Amygdala (tissue), 56 donors: ENCODE results near the gene FAM13A.
A peak's percentile ranks its signal among the peaks of the same experiment; 100 is the strongest.
"Not testable (repeated sequence)": the region's sequence is repeated elsewhere in the genome, so short reads cannot be mapped to it uniquely, and the experiment has no call there.

Source experiments
- DNase-seq, 56 donors: peaks; one replicate each; lab custom pipeline; 2025; lab: John Stamatoyannopoulos, UW

FAM13A gene

DNA sequence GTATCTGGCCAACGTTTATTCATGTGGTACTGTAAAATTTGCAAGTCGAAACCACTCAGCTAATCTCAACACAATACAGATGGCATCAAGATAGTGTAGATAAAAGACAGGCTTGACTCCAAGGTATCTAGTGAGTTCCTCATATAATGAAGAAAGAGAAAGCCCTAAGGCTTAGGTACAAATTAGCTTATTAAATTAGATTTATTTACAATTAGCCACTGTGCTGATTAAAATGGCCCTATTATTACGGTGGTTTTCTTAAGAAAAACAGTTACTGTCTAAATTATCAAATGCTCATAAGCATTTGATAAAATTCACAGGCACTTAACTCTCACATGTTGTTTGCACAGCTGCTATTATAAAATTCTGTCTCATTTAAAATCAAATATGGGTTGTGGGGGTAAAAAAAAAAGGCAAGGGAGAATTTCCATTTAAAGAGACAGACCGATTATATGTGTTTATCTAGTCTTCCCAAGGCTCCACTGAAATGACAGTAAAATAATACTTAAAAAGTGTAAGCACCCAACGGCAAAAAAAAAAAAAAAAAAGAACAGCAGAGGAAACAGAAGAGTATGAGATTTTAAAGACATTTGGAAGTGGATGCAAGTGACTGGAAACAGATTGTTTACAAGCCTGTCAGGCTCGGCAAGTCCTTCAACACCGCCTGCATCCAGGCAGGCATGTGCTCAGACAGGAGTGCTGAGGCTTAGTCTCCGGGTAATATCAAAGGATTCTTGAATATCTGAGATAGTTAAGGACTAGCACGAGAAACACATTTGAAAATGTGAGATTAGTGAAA, 55.1 kb downstream of the FAM13A start:
- peak in 1 of 56 donors; percentile 0 for DNase-seq

DNA sequence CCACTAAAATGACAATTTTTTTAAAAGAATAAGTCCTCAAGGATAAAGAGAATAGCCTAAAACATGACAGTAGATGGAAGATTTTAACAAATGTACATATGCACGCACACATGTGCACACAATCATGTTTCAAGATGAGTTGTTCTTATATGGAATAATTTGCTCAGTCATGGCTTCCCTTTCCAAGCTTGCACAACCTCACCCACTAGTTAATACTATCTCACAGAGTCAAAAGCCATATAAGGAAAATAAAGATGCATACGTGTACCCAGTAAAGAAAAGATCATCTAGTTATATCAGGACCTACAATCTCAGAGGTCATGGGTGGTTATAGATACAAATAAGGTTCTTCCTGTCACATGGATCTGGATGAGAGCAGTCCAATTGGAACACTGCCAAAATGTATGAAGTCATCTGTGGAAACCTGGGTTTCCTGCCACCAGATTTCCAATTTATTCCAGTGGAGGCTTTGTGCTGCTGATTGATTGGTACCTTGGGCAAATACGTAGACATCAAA, 56.1 kb downstream of the FAM13A start:
- DNase-seq, result no peak

DNA sequence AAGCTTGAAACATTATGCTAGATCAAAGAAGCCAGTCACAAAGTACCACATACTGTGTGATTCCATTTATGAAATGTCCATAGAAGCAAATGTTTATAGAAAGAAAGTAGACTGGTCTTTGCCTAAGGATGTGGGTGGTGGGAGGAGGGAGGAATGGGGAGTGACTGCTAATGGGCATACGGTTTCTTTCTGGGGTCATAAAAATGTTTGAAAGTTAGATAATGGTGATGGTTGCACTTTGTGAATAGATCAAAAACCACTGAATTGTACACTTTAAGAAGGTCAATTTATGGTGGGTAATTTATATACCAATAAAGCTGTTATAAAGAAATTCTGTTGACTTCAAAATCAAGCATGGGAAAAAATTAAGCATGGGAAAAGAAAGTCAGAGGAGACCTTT, 56.6 kb downstream of the FAM13A start:
- no peak for DNase-seq

DNA sequence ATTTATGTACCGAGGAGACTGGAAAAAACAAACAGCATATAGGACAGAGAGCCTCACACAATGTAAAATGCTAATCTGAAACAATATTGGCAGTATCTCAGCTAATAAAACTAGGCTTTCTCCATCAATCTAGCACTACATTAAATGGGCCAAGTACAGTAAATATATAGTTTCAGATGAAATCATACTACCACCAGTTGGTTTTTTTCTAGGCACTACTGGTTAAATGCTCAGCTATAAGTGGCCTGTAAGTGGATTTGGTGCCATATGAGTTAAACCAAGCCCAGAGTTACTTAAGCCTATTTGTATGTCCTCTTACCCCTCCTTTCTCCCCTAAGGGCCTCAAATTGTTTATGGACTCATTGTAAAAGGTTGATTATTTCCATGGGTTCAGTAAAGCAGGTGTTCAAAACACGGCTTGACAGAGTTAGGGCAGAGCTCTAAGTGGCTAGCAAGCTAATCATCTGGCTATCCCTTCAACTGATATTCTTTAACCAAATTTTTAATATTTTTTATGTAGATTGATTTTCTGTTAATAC, 57.5 kb downstream of the FAM13A start:
- DNase-seq, result no peak

DNA sequence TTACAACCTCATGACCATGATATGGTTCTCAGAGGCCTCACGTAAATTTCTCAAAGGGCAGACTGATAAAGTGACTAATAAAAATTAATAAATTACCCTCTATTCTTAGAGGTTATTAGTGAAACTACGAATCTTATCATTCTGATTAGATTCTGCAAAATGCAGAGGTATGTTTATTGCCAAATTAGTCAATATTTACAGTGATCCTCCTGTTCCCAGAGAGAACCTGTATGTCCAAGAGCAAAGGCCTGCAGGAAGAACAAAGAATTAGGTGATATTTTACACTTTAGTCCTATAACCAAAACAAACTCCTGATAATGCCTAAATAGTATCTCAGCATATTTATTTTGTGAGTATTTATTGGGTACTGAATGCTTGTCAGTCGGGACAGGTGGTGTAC, 58.1 kb downstream of the FAM13A start:
- no peak for DNase-seq

DNA sequence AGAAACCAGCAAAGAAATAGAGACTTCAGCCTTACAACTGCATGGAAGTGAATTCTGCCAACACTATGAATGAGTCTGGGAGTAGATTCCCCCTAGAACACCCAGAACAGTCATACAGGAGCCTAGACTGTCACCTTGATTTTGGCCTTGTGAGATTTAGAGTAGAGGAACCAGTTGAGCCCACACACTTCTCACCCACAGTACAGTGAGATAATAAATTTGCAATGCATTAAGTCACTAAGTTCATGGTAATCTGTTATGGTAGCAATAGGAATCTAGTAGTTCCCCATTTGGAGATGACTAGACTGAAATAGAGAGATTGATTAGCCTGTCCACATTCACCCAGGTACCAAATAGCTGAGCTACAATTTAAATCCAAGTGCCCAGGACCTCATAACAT, 59.0 kb downstream of the FAM13A start:
- no peak for DNase-seq

DNA sequence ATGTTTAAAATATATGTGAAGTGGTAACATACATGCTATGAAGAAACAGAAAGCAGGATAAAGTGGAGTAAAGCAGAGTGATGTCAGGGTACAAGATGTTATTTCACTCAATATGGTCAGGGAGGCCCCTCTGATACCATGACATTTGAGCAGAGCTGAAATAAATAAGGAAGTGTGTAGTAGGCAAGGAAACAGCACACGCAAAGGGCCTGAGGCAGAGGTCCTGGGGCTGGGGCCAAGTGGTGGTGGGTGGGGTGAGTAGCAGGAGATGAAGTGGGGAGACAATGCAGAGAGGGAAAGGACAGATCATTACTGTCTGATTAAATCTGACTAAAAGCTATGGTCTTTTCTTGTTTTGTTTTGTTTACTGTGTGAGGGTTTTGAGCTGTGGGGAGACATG, 61.1 kb downstream of the FAM13A start:
- no peak for DNase-seq

DNA sequence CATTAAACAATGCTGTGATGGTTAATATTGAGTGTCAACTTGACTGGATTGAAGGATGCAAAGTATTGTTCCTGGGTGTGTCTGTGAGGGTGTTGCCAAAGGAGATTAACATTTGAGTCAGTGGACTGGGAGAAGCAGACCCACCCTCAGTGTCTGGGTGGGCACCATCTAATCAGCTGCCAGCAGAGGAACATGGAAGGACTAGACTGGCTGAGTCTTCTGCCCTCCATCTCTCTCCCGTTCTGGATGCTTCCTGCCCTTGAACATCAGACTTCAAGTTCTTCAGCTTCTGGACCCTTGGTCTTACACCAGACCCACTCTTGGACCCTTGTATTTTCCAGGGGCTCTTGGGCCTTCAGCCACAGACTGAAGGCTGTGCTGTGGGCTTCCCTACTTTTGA, 61.7 kb downstream of the FAM13A start:
- not testable (repeated sequence) for DNase-seq

DNA sequence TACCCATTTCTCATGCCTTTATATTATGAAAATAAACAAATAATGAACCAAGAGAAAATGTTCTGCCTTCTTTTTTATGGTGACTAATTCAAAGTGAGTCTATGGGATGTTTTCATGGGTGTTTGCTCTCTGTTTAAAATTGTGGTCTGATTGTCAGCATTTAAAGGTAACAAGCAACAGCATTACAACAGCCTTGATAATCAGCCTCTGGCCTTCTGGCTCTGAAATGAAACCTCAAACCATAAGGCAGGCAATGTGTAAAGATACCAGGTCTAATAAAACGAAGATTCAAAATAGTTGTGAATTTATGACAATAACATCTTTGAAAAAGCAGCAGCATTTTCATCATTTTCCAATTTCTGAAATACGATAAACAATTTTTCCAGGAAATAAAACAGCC, 63.7 kb downstream of the FAM13A start:
- no peak for DNase-seq

DNA sequence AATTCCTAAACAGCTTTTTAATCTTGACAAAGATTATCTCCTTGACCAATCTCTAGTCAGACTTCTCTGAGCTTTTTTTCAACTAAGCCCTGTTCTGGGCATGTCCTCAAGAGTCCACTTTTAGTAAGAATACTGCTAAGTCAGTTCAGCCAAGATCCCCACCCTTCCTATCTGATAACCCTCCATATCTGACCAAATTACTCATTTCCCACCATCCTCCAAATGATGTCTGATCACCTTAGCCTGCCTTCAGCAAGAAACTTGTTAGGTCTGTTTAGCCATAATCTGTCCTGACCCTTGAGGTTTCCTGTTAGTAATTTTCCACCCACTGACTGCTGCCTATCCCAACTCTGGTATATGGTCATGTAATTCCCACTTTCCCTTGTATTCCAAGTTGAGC, 65.2 kb downstream of the FAM13A start:
- no peak for DNase-seq

DNA sequence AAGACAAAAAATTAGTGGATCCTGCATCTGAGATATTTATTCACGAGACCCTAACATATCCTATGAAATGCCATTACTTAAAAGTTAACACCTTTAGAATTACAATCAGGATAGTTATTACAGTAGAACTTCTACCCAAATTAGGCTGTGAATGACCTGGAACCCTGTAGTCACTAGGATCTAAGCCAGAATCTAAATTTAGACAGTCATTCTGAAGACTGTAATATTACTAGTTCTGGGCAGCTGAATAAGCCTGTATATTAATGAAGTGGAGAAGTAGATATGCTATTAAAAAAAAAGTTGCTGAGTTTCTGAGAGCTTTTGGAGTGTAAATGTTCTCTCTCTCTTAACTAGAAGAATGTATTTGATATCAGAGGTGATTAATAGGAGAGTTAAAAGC, 67.0 kb downstream of the FAM13A start:
- no peak for DNase-seq

DNA sequence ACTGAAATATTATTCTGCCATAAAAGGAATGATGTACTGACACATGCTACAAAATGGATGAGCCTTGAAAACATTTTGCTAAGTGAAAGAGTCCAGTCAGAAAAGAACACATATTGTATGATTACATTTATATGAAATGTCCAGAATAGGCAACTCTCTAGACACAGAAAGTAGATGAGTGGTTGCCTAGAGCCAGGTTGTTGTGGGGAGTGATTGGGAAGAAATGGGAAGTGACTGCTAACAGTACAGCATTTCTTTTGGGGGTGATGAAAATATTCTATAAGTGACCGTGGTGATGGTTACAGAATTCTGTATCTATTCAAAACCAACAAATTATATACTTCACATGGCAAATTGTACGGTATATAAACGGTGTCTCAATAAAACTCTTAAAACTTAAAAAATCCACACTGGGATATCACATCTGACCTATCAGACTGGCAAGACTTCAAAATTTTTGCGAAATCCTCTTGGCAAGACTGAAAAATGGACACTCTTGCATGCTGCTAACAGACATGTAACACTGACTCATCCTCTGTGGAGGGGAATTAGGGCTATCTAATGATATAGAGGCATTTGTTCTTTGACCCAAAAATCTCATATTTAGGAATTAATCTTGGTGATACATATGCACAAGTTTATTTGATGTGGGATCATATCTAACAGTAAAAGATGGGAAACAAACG, 71.8 kb downstream of the FAM13A start:
- DNase-seq, result no peak

DNA sequence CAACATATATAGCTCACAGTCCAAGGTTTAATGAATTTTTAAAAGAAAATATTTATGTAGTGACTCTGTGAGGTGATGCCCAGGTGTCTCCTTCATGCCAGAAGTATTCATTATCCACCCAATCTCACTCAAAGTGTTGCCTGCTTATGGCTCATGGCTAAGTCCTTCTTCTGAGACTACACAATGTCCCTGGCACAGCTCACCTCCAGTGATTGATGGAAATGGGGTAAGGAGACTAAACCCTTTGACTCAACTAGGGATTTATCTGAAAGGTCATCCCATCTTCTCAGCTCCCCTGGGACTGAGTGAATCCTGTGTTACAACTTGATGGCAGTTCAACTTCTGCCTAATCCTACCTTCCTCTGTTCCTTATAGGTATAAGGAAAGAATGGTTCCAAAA, 74.2 kb downstream of the FAM13A start:
- no peak for DNase-seq

DNA sequence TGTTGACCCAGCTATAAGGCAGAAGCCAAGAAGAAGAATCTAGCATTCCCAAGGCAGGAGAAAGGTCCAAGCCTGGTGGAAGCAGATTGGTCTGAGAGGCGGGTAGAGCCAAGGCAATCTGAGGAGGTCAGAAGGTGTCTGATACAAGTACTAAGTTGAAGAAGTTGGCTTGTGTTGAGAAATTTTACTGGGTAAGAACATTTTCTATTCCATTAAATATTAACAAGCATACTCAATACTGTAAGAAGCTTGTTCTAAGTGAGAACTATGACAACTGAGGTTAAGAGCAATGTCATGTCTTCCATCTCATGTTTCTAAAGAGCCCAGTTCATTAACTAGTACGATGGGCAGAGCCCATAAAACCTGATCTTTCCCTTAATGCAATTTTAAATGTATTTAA, 75.0 kb downstream of the FAM13A start:
- DNase-seq, result no peak

DNA sequence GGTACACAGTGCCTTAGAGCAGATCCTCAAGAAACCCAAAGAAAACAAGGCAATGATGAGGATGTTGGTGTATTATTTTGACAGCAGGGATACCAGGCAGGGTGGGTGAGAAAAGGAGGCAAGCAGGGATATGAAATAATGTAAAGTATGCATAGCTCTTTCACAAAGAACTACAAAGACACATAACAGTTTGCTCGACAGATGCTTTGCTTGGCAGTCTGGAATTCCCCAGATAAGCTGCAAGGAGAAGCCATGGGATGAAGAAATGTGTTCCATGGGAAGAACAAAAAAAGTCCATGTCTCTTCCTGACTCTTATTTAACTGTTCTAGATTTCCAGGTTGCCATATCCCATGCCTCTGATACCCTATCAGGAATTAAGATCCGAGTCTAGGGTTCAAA, 75.4 kb downstream of the FAM13A start:
- DNase-seq, result peak in 1 of 56 donors; percentile 1

DNA sequence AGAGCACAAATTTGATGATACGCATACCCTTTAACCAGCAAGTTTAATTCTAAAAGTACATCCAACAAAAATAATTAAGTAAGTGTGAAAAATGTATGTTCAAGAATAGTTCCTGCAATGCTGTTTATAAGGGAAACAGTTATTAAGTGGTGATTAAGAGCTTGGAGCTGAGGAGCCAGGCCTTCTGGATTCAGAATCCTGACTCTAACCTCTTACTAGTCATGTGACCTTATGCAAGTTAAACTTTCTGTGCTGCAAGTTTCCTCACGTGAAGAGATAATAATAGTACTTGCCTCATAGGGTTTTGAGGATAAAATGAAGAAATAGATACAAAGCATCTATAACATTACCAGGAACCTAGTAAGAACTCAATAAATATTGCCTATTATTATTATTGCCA, 77.7 kb downstream of the FAM13A start:
- no peak for DNase-seq

DNA sequence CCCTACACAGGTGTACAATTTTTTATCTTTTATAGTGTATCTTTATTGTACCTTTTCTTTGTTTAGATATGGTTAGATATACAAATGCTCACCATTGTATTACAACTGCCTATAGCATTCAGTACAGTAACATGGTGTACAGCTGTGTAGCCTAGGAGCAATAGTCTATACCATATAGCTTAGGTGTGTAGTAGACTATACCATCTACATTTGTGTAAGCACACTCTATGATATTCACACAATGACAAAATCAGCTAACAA, 80.3 kb downstream of the FAM13A start:
- no peak for DNase-seq

DNA sequence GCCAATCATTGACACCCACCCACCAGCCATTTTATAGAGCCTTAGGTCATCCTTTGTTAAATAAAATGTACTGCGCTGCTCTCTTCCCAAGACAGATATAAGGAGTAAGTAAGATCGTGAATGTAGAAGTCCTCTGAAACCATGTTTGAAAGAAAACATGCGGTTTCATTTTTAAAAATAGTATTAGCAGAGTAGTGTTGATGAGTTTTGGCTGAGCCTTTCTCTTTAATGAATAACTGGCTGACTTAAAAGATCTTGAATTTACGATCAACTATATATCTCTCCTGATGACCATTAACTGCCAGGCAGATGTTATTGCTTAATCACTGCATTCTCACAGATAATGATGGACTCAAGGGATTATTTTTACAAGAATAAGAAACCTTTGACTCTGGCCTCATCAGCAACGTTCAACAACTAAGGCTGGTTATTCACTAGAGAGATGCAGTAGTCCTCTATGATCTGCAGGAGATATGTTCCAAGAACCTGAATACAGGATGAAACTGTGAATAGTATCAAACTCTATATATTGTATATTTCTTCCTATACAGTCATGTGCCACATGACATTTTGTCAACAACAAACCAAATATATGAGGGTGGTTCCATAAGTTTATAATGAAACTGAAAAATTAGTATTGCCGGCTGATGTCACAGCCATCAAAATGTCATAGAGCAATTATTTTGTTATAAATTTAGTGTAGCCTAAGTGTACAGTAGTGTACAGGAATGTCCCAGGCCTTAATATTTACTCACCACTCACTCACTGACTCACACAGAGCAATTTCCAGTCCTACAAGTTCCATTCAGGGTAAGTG, 80.8 kb downstream of the FAM13A start:
- DNase-seq, result no peak

DNA sequence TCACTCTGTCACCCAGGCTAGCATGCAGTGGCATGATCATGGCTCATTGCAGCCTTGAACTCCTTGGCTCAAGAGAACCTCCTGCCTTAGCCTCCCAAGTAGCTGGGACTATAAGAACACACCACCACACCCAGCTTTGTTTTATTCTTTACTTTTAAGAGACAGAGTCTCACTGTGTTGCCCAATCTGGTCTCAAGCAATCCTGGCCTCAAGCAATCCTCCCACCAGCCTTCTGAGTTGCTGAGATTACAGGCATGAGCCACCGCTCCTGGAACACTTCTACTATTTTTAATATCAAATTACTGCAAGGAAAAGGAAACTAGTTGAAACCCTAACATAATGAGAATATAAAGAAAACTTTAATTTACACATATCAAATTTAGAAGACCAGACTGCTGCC, 85.4 kb downstream of the FAM13A start:
- DNase-seq, result peak in 2 of 56 donors; percentile 1 to 3

DNA sequence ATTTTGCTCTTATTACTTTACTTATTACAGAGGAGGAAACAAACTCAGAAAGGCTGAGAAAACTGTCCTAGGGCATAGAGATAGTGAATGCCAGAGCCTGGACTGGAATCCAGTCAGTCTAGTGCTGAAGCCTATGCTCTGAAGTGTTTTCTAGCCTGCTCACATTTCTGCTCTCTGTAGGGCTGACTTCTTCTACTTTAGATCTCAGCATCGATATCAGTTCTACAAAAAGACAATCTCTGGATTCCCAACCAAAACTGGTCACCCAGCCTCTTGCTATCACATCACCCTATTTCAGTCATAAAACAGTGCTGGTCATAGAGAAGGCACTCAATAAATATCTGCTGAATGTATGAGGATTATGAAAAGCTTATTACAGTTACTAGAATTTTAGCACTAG, 87.2 kb downstream of the FAM13A start:
- DNase-seq, result no peak

DNA sequence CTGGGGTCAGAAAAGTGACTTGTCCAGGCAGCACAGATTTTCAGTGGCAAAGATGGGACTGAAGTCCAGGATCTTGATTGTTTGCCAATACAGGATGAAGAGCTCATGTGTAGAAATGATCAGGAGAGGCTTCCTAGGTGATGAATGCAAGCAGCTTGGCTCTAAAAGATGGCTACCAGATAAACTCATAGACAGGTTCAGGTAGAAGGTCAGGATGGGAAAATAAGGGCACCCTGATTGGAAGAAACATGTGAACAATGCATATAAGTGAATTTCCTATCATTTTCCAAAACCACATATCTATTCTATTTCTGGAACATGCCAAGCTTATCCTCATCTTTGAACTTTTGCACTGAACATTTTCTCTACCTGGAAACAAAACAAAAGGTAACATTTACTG, 87.7 kb downstream of the FAM13A start:
- no peak for DNase-seq
